Calu3 (cell line): ENCODE data around the gene ASPRV1. TPM values are rescaled to one million over a fixed set of nuclear protein-coding genes. Genes with fewer than 3 reads are reported as not detected.

Source experiments
- BruUV-seq: library from RNA; stranded (reverse); fragments of 400-500 nt; replicated peaks from 2 replicates; lab custom pipeline; 2021; lab: Mats Ljungman, UMichigan
- CTCF ChIA-PET: fragments of 300-600 bp; sonication (Branson Sonifier 250); formaldehyde crosslinking; loops from one replicate; lab custom pipeline; 2022; ENCODE audit warnings: antibody characterized with exemption; lab: Charles Lee
- DNase-seq: peaks from one replicate; pipeline ENCODE4 v3.0.0; 2022
- H3K27ac Mint-ChIP-seq: one replicate; pipeline ENCODE4 v1.8.0; 2022; ENCODE audit warnings: mixed read lengths; ENCODE audit not compliant: unreplicated experiment
- H3K27me3 Mint-ChIP-seq: one replicate; pipeline ENCODE4 v1.8.0; 2022; ENCODE audit warnings: mixed read lengths; ENCODE audit not compliant: unreplicated experiment
- H3K36me3 Mint-ChIP-seq: one replicate; pipeline ENCODE4 v1.8.0; 2022; ENCODE audit warnings: mild to moderate bottlenecking, moderate library complexity, mixed read lengths; ENCODE audit not compliant: insufficient read depth, unreplicated experiment
- H3K4me1 Mint-ChIP-seq: one replicate; pipeline ENCODE4 v1.8.0; 2022; ENCODE audit warnings: mild to moderate bottlenecking, low read depth, mixed read lengths; ENCODE audit not compliant: unreplicated experiment
- H3K4me3 Mint-ChIP-seq: one replicate; pipeline ENCODE4 v1.8.0; 2022; ENCODE audit warnings: mild to moderate bottlenecking, low read depth, moderate library complexity, mixed read lengths; ENCODE audit not compliant: unreplicated experiment
- H3K9me3 Mint-ChIP-seq: one replicate; pipeline ENCODE4 v1.8.0; 2022; ENCODE audit warnings: low read depth, mixed read lengths; ENCODE audit not compliant: unreplicated experiment
- CTCF ChIP-seq: fragments of 200-600 bp; IDR thresholded peaks from one replicate; pipeline ENCODE4 v1.8.0; 2022; ENCODE audit warnings: antibody characterized with exemption; ENCODE audit not compliant: unreplicated experiment
- intact Hi-C: fragments of 100-400 bp; cut with micrococcal nuclease; formaldehyde crosslinking; loops from one replicate; pipeline ENCODE4 v1.10.0; 2022; ENCODE audit not compliant: unreplicated experiment
- total RNA-seq: library from RNA; stranded (reverse); gene quantifications from 2 replicates; pipeline ENCODE4 v1.2.3, GENCODE V29; 2022

ASPRV1 gene
- total RNA-seq, 1 experiment from 2014 or later = 0.17 TPM

DNA sequence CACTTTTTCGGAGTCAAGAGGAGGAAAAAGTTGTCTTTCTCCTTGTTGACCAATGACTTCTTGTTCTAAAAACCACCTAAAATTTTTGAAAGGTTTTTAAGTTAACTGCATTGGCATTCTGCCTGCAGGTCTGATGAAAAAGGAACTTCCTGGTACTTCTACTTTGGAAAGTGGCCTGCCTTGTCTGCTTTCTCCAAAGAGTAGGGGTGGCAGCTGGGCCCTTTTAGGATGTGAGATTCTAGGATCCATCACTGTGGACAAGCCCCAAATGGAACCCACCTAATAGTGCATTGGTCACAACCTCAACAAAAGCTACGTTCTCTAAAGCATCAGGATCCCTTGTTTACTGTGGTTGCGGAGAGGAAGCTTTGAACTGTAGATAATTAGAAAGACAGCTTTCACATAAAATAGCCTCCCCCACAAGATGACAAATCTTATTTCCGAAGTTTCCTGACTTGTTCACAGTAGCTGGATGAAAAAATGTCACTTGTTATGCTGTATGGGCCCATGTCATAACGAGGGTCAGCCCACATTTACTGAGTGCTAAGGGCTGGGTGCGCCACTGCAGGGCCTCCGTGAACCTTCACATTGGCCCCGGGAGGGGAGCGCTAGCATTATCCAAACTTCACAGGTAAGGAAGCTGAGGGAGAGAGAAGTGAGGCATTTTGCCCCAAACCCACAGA lies 17.4 kb downstream of the ASPRV1 start:
- peaks cover 20% of the 10 kb centered on the region for H3K36me3 Mint-ChIP-seq
- DNase-seq = no peak
- CTCF ChIA-PET = no interaction called here
- no peak overlapping the region for H3K27ac Mint-ChIP-seq
- intact Hi-C loops = no loop called here
- no peak for TF ChIP-seq CTCF
- no peaks in the 10 kb centered on the region for H3K9me3 Mint-ChIP-seq
- no peak overlapping the region for H3K4me3 Mint-ChIP-seq
- no TSS peak for BruUV-seq
- H3K27me3 Mint-ChIP-seq = no peaks in the 10 kb centered on the region
- peaks cover 28% of the 10 kb centered on the region for H3K4me1 Mint-ChIP-seq

DNA sequence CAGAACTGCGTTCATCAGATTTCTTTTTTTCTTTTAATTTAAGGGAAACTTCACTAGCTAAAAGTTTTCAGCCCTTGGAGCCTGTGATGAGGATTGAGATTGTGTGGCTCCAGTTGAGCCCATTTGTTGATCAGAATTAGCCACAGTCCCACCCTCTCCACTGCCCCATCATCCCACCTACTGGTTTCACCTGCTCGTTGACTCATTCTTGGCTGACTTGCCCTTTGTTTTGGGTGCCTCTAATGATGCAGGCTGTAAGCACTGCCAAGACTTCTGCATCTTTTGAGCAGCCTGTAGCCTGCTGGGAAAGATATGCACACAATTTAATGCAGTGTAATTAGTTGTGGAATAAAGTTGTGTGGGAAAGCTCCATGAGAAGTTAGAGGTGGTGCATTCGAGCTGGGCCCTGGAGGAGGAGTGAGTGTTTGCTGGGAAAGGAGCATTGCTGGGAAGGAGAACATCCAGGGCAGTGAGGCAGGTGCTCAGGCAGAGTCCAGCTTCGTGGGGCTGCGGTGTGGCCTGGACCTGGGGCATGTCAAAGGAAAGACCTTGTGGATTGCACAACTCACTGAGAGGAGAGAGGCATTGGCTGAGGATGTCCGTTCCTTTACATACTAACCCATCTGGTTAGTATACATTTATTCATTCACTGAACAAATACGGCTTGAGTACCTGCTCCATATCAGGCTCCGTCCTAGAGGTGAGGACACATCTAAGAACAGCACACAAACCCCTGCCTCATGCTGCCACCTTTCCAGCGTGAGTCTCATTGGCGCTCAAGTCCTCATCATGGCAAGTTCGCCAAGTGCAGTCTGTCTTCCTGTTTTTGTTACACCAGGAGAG lies 18.2 kb downstream of the ASPRV1 start:
- H3K27ac Mint-ChIP-seq = no peak overlapping the region
- no peak for DNase-seq
- H3K4me3 Mint-ChIP-seq = no peak overlapping the region

DNA sequence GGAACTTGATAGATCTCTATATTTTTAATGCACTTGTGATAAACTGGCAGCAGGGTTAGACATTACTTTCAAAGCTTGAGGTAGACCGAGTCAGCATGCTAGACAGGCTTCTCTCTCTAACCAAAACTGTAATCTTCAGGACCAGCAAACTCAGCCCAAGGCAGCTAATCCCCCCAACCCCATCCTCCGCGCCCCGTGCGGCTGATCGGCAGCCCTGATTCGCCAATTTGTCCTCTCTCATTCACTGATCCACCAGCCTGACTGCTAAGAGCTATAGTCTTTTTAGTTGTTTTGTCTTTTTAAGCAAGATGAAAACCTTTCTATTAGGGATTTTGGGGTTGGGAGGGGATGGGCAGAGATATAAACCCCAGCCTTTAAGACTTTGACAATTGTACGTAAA lies 20.7 kb downstream of the ASPRV1 start:
- no peaks in the 10 kb centered on the region for H3K27me3 Mint-ChIP-seq
- peaks cover 12% of the 10 kb centered on the region for H3K4me1 Mint-ChIP-seq
- no peak overlapping the region for H3K27ac Mint-ChIP-seq
- no peak for TF ChIP-seq CTCF
- no peaks in the 10 kb centered on the region for H3K9me3 Mint-ChIP-seq
- intact Hi-C loops = no loop called here
- BruUV-seq = no TSS peak
- CTCF ChIA-PET = no interaction called here
- no peak overlapping the region for H3K4me3 Mint-ChIP-seq
- H3K36me3 Mint-ChIP-seq = peaks cover 38% of the 10 kb centered on the region
- DNase-seq = no peak

More for the DNA sequence above, 18.2 kb downstream of the ASPRV1 start:
- CTCF ChIA-PET = interaction anchor here (0.6 kb wide), 1 partner anchor 897 kb away, joined by 3 read pairs; no protein-coding TSS in a partner anchor
- Mint-ChIP-seq H3K4me1 (peaks cover 28% of the 10 kb centered on the region), H3K27me3 (no peaks in the 10 kb centered on the region), H3K36me3 (peaks cover 28% of the 10 kb centered on the region), H3K9me3 (no peaks in the 10 kb centered on the region)
- intact Hi-C loops = no loop called here
- no peak for TF ChIP-seq CTCF
- no TSS peak for BruUV-seq

- Mint-ChIP-seq H3K9me3 (no peaks in the 10 kb centered on the region), H3K4me1 (peaks cover 11% of the 10 kb centered on the region), H3K27me3 (no peaks in the 10 kb centered on the region), H3K36me3 (peaks cover 41% of the 10 kb centered on the region), H3K4me3 (no peak overlapping the region), H3K27ac (no peak overlapping the region)
- TF ChIP-seq CTCF = no peak
- intact Hi-C loops = no loop called here
- CTCF ChIA-PET = interaction anchor here (0.7 kb wide), 1 partner anchor 38 kb away, joined by 3 read pairs; no protein-coding TSS in a partner anchor
- no TSS peak for BruUV-seq
- DNase-seq = no peak
Measured at GRCh38 chr2:69939722-69940121, 21.7 kb downstream of the ASPRV1 start.
